SK-N-SH (cell line): ENCODE data around the gene TNFSF13. TPM values are rescaled to one million over a fixed set of nuclear protein-coding genes. Genes with fewer than 3 reads are reported as not detected.

ENCODE experiments used
- CTCF ChIA-PET: fragments of 300-600, 350-600 bp; formaldehyde crosslinking; extraction: SDS; loops from one replicate; lab custom pipeline; 2021; lab: Yijun Ruan, JAX
- POLR2A ChIA-PET: fragments of 350-600 bp; sonication (Branson Sonifier 250); formaldehyde crosslinking; extraction: SDS; loops from one replicate; lab custom pipeline; 2020; ENCODE audit warnings: antibody characterized with exemption, inconsistent platforms; lab: Yijun Ruan, JAX
- DNase-seq: peaks from one replicate; pipeline ENCODE4 v3.0.0; 2012
- H2AFZ ChIP-seq: fragments of 200-600 bp; sonication (generic); 2 replicates; pipeline ENCODE4 v1.8.1; 2016; ENCODE audit warnings: antibody characterized with exemption, mild to moderate bottlenecking, low read depth
- H3F3A ChIP-seq: fragments of 200-600 bp; sonication (generic); replicated peaks from 2 replicates; pipeline ENCODE3; 2016; ENCODE audit warnings: antibody characterized with exemption, mild to moderate bottlenecking; ENCODE audit not compliant: insufficient read depth
- H3K27ac ChIP-seq, 2 experiments: fragments of 200-500 bp in 1 of 2; fragments of 200-600 bp in 1 of 2; sonication (Bioruptor generic) in 1 of 2; sonication (generic), shearing (Covaris generic) in 1 of 2; 2 replicates each; pipeline versions ENCODE4 v1.5.1 to v1.6.1; 2014 to 2016; ENCODE audit warnings: low read depth in 2 of 2, inconsistent platforms in 1 of 2, low read length in 1 of 2, mild to moderate bottlenecking in 1 of 2, mixed read lengths in 1 of 2
- H3K27me3 ChIP-seq: fragments of 200-600 bp; sonication (generic), shearing (Covaris generic); 2 replicates; pipeline ENCODE4 v1.6.1; 2016; ENCODE audit warnings: mixed run types; ENCODE audit not compliant: insufficient read depth
- H3K36me3 ChIP-seq, 2 experiments: fragments of 200-500 bp in 1 of 2; fragments of 200-600 bp in 1 of 2; sonication (Bioruptor generic) in 1 of 2; sonication (generic) in 1 of 2; replicated peaks in 1 of 2; 2 replicates each; pipeline versions ENCODE3 to v1.5.1; 2014 to 2016; ENCODE audit warnings: low read length in 1 of 2, mild to moderate bottlenecking in 1 of 2; ENCODE audit not compliant: insufficient read depth in 2 of 2, control insufficient read depth in 1 of 2
- H3K4me1 ChIP-seq, 2 experiments: fragments of 200-500 bp in 1 of 2; fragments of 200-600 bp in 1 of 2; sonication (Bioruptor generic) in 1 of 2; sonication (generic), shearing (Covaris generic) in 1 of 2; 2 replicates each; pipeline versions ENCODE4 v1.5.1 to v1.6.1; 2014 to 2016; ENCODE audit warnings: low read depth in 1 of 2, low read length in 1 of 2, mixed run types in 1 of 2; ENCODE audit not compliant: insufficient read depth in 2 of 2, control insufficient read depth in 1 of 2
- H3K4me2 ChIP-seq: fragments of 200-600 bp; sonication (generic), shearing (Covaris generic); 2 replicates; pipeline ENCODE4 v1.6.1; 2017; ENCODE audit warnings: mixed run types
- H3K4me3 ChIP-seq, 2 experiments: fragments of 200-500 bp in 1 of 2; fragments of 200-600 bp in 1 of 2; sonication (Bioruptor generic) in 1 of 2; sonication (generic), shearing (Covaris generic) in 1 of 2; 2 replicates each; pipeline versions ENCODE4 v1.5.1 to v1.8.1; 2014 to 2016; ENCODE audit warnings: low read depth in 2 of 2, inconsistent platforms in 1 of 2, low read length in 1 of 2, mild to moderate bottlenecking in 1 of 2, mixed read lengths in 1 of 2, moderate library complexity in 1 of 2
- H3K79me2 ChIP-seq: fragments of 200-600 bp; sonication (generic); 2 replicates; pipeline ENCODE4 v1.8.1; 2017; ENCODE audit warnings: mild to moderate bottlenecking; ENCODE audit not compliant: insufficient read depth
- H3K9ac ChIP-seq: fragments of 200-600 bp; sonication (generic); 2 replicates; pipeline ENCODE4 v1.6.1; 2017; ENCODE audit warnings: mixed run types
- H3K9me2 ChIP-seq: fragments of 200-600 bp; sonication (generic); 2 replicates; pipeline ENCODE4 v1.6.1; 2017; ENCODE audit warnings: mixed run types
- H3K9me3 ChIP-seq: fragments of 200-600 bp; sonication (generic); 2 replicates; pipeline ENCODE4 v1.6.1; 2017; ENCODE audit warnings: mixed run types, mild to moderate bottlenecking, moderate library complexity
- H4K20me1 ChIP-seq: fragments of 200-600 bp; sonication (generic); 2 replicates; pipeline ENCODE4 v1.6.1; 2017; ENCODE audit warnings: mild to moderate bottlenecking, mixed run types; ENCODE audit not compliant: insufficient read depth
- CTCF ChIP-seq: fragments of 200-600 bp; sonication (generic); IDR thresholded peaks from 2 replicates; pipeline ENCODE4 v1.6.1; 2017; ENCODE audit warnings: antibody characterized with exemption, mild to moderate bottlenecking, moderate library complexity
- FOXJ3 ChIP-seq: sonication (generic); formaldehyde crosslinking; IDR thresholded peaks from 2 replicates; pipeline ENCODE4 v1.5.1; 2020; ENCODE audit warnings: mild to moderate bottlenecking, missing genetic modification reagents
- FOXM1 ChIP-seq: IDR thresholded peaks from 2 replicates; pipeline ENCODE4 v1.4.0; 2012; ENCODE audit warnings: low read depth, mild to moderate bottlenecking
- POLR2AphosphoS5 ChIP-seq: IDR thresholded peaks from 2 replicates; pipeline ENCODE4 v1.6.1; 2012; ENCODE audit warnings: low read depth, low read length
- REST ChIP-seq: IDR thresholded peaks from 2 replicates; pipeline ENCODE4 v1.6.1; 2012; ENCODE audit warnings: mild to moderate bottlenecking, low read depth, low read length, moderate library complexity
- TAF1 ChIP-seq: IDR thresholded peaks from 2 replicates; pipeline ENCODE4 v1.6.1; 2012; ENCODE audit warnings: low read depth, mild to moderate bottlenecking, low read length, moderate library complexity, borderline replicate concordance
- TCF12 ChIP-seq: IDR thresholded peaks from 2 replicates; pipeline ENCODE4 v1.4.0; 2012
- WGBS: methylation state at CpG from one replicate; pipeline ENCODE4 v1.1.6; 2017; ENCODE audit warnings: low lambda C conversion rate; 5-methylcytosine and 5-hydroxymethylcytosine counted together
- polyA plus RNA-seq, 3 experiments: library from polyadenylated mRNA; depleted of rRNA; stranded (reverse); fragments of >200 nt; gene quantifications; 2 replicates each; pipeline ENCODE4 v1.2.3, GENCODE V29; 2012

Gene TNFSF13
- polyA plus RNA-seq, 1 of the 3 experiments (the other 2 are of a cell fraction): 2.1 TPM

GRCh38 chr17:7548585-7549400 lies 9.8 kb upstream of the TNFSF13 start, which contains the start of gene TNFSF12:
Gene TNFSF12, plus strand, starts transcription at chr17:7549058. Its CDS starts 96 bp downstream, at chr17:7549154.
- Histone ChIP-seq H3K4me1 (peaks cover 0 to 8% of the 10 kb centered on the region in 2 experiments; a peak in 1 of 4 replicates), H3K4me2 (peak within 1 kb of the TSS; percentile 87), H3K27ac (peak within 1 kb of the TSS; percentile 26 to 45; a peak in 2 of 4 replicates), H2AFZ (peak within 1 kb of the TSS; percentile 89), H3F3A (no peaks in the 10 kb centered on the region), H3K9me2 (no peaks in the 10 kb centered on the region), H4K20me1 (no peaks in the 10 kb centered on the region), H3K27me3 (no peaks in the 10 kb centered on the region; the same call in 1 of the 2 replicates), H3K79me2 (no peaks in the 10 kb centered on the region), H3K9ac (peak within 1 kb of the TSS; percentile 83), H3K36me3 (peaks cover 0 to 4% of the 10 kb centered on the region in 2 experiments), H3K9me3 (no peaks in the 10 kb centered on the region)
- ChIA-PET CTCF (interaction anchor here (2.5 to 7.8 kb wide), 3 partner anchors 9 to 34 kb away, joined by 11 to 55 read pairs (median 26); partner anchors contain the start of genes SENP3 and TNFSF13), POLR2A (interaction anchor here (1.1 to 1.6 kb wide), 2 partner anchors 12 to 286 kb away, joined by 3 to 7 read pairs; partner anchors contain the start of gene SENP3)
- 24% methylated on average over 12 of the region's 65 CpGs for WGBS
- TF ChIP-seq REST (0 out of 2 replicates have a peak, but pooled peaks have one; percentile 8), FOXJ3 (no peak), POLR2AphosphoS5 (peak; percentile 51; the same call in 1 of the 2 replicates), FOXM1 (no peak), TAF1 (0 out of 2 replicates have a peak, but pooled peaks have one; percentile 31), TCF12 (no peak), CTCF (peak; percentile 28; the same call in 1 of the 2 replicates)
- TF ChIP-seq, all 33 proteins: peak for 4
- peak; percentile 92 for DNase-seq
- H3K4me3 ChIP-seq: peak within 1 kb of the TSS; percentile 57 to 76
